K562 (cell line): ENCODE data around the gene SLC9C2. TPM values are rescaled to one million over a fixed set of nuclear protein-coding genes. Genes with fewer than 3 reads are reported as not detected.
A peak's percentile ranks its signal among the peaks of the same experiment; 100 is the strongest.

Source experiments
- BRD4 ChIP-seq: fragments of 200-600 bp; sonication (generic); IDR thresholded peaks from 2 replicates; pipeline ENCODE4 v1.6.1; 2017; ENCODE audit warnings: inconsistent platforms
- CAMTA2 ChIP-seq: fragments of 250-450 bp; sonication (Bioruptor Pico); conservative IDR thresholded peaks from 2 replicates; pipeline ENCODE4 v1.5.1; 2022
- CBFA2T3 ChIP-seq: fragments of 450-650 bp; IDR thresholded peaks from 2 replicates; pipeline ENCODE4 v1.6.1; 2017
- CTBP1 ChIP-seq: fragments of 450-650 bp; IDR thresholded peaks from 2 replicates; pipeline ENCODE4 v1.6.1; 2016; ENCODE audit warnings: borderline replicate concordance
- ELF4 ChIP-seq: fragments of 450-650 bp; formaldehyde crosslinking; IDR thresholded peaks from 2 replicates; pipeline ENCODE4 v1.4.0; 2022; ENCODE audit warnings: missing genetic modification characterization
- EP400 ChIP-seq: fragments of 450-650 bp; IDR thresholded peaks from 2 replicates; pipeline ENCODE4 v1.6.1; 2017; ENCODE audit warnings: antibody characterized with exemption, mild to moderate bottlenecking, moderate library complexity
- FOXM1 ChIP-seq, 2 experiments: fragments of 450-650 bp in 1 of 2; sonication (generic) in 1 of 2; formaldehyde crosslinking in 1 of 2; IDR thresholded peaks; 2 replicates each; pipeline versions ENCODE4 v1.6.1 to v1.9.0; 2017 to 2022; ENCODE audit warnings: low read depth in 2 of 2, mild to moderate bottlenecking in 2 of 2, missing genetic modification reagents in 1 of 2, moderate library complexity in 1 of 2
- MCM5 ChIP-seq: fragments of 450-650 bp; IDR thresholded peaks from 2 replicates; pipeline ENCODE4 v1.6.1; 2016; ENCODE audit warnings: low read depth
- NR4A1 ChIP-seq, 2 experiments: fragments of 250-450 bp in 1 of 2; fragments of 450-650 bp in 1 of 2; sonication (Bioruptor Pico) in 1 of 2; IDR thresholded peaks; 2 replicates each; pipeline versions ENCODE4 v1.4.0 to v1.6.1; 2016 to 2020; ENCODE audit warnings: mild to moderate bottlenecking in 2 of 2, missing compliant biosample characterization in 1 of 2, missing genetic modification characterization in 1 of 2, moderate library complexity in 1 of 2
- PHTF2 ChIP-seq: fragments of 250-450 bp; sonication (Bioruptor Pico); IDR thresholded peaks from 2 replicates; pipeline ENCODE4 v1.5.0; 2021; ENCODE audit warnings: mild to moderate bottlenecking
- PPARD ChIP-seq: fragments of 250-450 bp; sonication (Bioruptor Pico); IDR thresholded peaks from 2 replicates; pipeline ENCODE4 v1.8.0; 2022; ENCODE audit warnings: inconsistent platforms, mild to moderate bottlenecking, moderate library complexity
- RBM14 ChIP-seq: fragments of 200-400 bp; formaldehyde crosslinking; IDR thresholded peaks from 2 replicates; pipeline ENCODE4 v1.6.1; 2018; ENCODE audit warnings: low read depth, mild to moderate bottlenecking, low read length, moderate library complexity, borderline replicate concordance; ENCODE audit not compliant: insufficient read depth
- RBM15 ChIP-seq: fragments of 200-400 bp; formaldehyde crosslinking; IDR thresholded peaks from 2 replicates; pipeline ENCODE4 v1.6.1; 2018; ENCODE audit warnings: mild to moderate bottlenecking, low read length, moderate library complexity; ENCODE audit not compliant: insufficient read depth
- SIN3A ChIP-seq, 2 experiments: fragments of 150-350 bp in 1 of 2; IDR thresholded peaks; 2 replicates each; pipeline ENCODE4 v1.6.1; 2011 to 2016; ENCODE audit warnings: borderline replicate concordance in 2 of 2, low read depth in 2 of 2, low read length in 2 of 2, mild to moderate bottlenecking in 2 of 2, moderate library complexity in 2 of 2; ENCODE audit not compliant: control insufficient read depth in 1 of 2
- SP1 ChIP-seq: sonication (generic); formaldehyde crosslinking; IDR thresholded peaks from 2 replicates; pipeline ENCODE4 v1.8.1; 2022; ENCODE audit warnings: mild to moderate bottlenecking, missing genetic modification reagents
- TAF9B ChIP-seq: fragments of 450-650 bp; IDR thresholded peaks from 2 replicates; pipeline ENCODE4 v1.6.1; 2018; ENCODE audit warnings: mild to moderate bottlenecking; ENCODE audit not compliant: partially characterized antibody
- TBP ChIP-seq: optimal IDR thresholded peaks from 2 replicates; pipeline ENCODE3; 2011; ENCODE audit warnings: low read depth, low read length, improper control_type of control experiment
- WHSC1 ChIP-seq: IDR thresholded peaks from one replicate; pipeline ENCODE4 v1.6.1; 2012; ENCODE audit warnings: low read length, control low read depth, inconsistent platforms
- XRCC3 ChIP-seq: fragments of 450-650 bp; IDR thresholded peaks from 2 replicates; pipeline ENCODE4 v1.6.1; 2017; ENCODE audit warnings: mild to moderate bottlenecking, moderate library complexity
- ZC3H8 ChIP-seq: fragments of 450-650 bp; IDR thresholded peaks from 2 replicates; pipeline ENCODE4 v1.6.1; 2017
- ZEB2 ChIP-seq: fragments of 450-650 bp; IDR thresholded peaks from 2 replicates; pipeline ENCODE4 v1.6.1; 2016
- ZKSCAN3 ChIP-seq: fragments of 250-450 bp; sonication (Bioruptor Pico); IDR thresholded peaks from 2 replicates; pipeline ENCODE4 v1.4.0; 2020
- ZNF143 ChIP-seq: sonication (generic); formaldehyde crosslinking; IDR thresholded peaks from 2 replicates; pipeline ENCODE4 v1.9.0; 2022; ENCODE audit warnings: mild to moderate bottlenecking, missing genetic modification reagents
- ZNF263 ChIP-seq: sonication (generic); formaldehyde crosslinking; IDR thresholded peaks from 2 replicates; pipeline ENCODE4 v1.8.0; 2022; ENCODE audit warnings: mild to moderate bottlenecking, missing genetic modification reagents, borderline replicate concordance
- polyA plus RNA-seq, 8 experiments: library from polyadenylated mRNA; depleted of rRNA in 4 of 8; stranded (reverse) in 5 of 8; unstranded in 3 of 8; fragments of >200 nt; fragmentation: Nextera tagmentation in 2 of 8; fragmentation: Illumina TruSeq in 1 of 8; extraction: Ambion mirVana in 2 of 8; extraction: Trizol in 1 of 8; gene quantifications; 2 replicates each; pipeline versions ENCODE4 v1.2.1 to v1.2.3, GENCODE V29; 2011 to 2014; ENCODE audit warnings: inconsistent platforms in 1 of 8, missing spikeins in 1 of 8
- total RNA-seq, 7 experiments: library from RNA; depleted of rRNA in 6 of 7; stranded (reverse); fragments of >200 nt in 6 of 7; fragmentation: Illumina TruSeq in 2 of 7; extraction: Trizol in 2 of 7; gene quantifications; 2 replicates each; pipeline versions ENCODE4 v1.2.1 to v1.2.3, GENCODE V29; 2011 to 2021; ENCODE audit warnings: low replicate concordance in 1 of 7
- TF ChIP-seq, protein P1 (sequence below): fragments of 250-450 bp; sonication (Bioruptor Pico); IDR thresholded peaks from 2 replicates; pipeline ENCODE4 v1.5.0; 2020; ENCODE audit warnings: mild to moderate bottlenecking
- TF ChIP-seq, protein P2 (sequence below): fragments of 450-650 bp; IDR thresholded peaks from 2 replicates; pipeline ENCODE4 v1.6.1; 2014; ENCODE audit warnings: low read depth, mild to moderate bottlenecking, moderate library complexity, borderline replicate concordance
- TF ChIP-seq, protein P3 (sequence below): sonication (generic); formaldehyde crosslinking; IDR thresholded peaks from 2 replicates; pipeline ENCODE4 v1.9.0; 2022; ENCODE audit warnings: mild to moderate bottlenecking, missing genetic modification reagents

Gene SLC9C2
- total and polyA plus RNA-seq, 9 of the 15 experiments (the other 6 are each of a cell fraction or from before 2014, with no cell fraction given) = 0.11 to 0.22 (median 0.15) TPM; not detected in 5

DNA sequence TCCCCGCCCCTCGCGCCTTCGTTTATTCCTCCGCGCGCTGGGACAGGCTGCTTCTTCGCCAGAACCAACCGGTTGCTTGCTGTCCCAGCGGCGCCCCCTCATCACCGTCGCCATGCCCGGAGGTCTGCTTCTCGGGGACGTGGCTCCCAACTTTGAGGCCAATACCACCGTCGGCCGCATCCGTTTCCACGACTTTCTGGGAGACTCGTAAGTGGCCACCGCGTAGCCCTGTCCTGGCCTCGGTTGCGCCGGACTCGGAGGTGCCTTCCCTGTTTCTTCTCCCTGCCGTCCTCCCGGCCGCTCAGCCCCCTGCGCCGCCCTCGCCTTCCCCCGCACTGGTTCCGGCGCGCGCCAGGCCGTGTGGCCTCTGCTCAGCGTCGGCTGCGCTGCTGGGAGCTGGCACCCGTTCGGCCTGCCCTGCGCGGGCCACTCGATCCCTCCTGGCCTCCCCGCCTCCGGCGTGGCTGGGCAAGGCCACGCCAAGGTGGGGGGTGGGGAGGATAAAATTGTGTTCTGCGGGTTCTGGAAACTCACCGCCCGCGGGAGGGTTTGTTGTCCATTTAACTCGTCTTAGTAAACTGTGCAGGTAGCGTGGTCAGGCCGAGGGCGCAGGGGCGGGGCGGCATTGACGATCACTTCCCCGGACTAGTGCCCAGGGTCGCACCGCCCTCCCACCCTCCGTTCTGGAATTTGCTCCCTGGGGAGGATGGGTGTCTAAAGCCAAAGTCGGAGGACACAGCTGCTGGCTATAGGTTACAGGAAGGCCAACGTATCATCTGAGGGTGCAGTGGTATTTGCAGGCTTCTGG is 125.4 kb downstream of the SLC9C2 start, which contains the start of gene PRDX6 (continued):
- no peak; the same call in 1 of the 2 replicates for TF ChIP-seq ZNF263
- peak; percentile 25; the same call in 1 of the 2 replicates for TF ChIP-seq CTBP1
- TF ChIP-seq EP400 = peak; percentile 93
- no peak for TF ChIP-seq FOXM1 (IDR thresholded peaks at IDR 0.05; ENCODE audit: low read depth)
- TF ChIP-seq FOXM1 (CRISPR knock-in tag; IDR thresholded peaks at IDR 0.05; ENCODE audit: low read depth) = 0 out of 2 replicates have a peak, but pooled peaks have one; percentile 40
- 0 out of 2 replicates have a peak, but pooled peaks have one; percentile 21 for TF ChIP-seq PHTF2 (CRISPR knock-in tag)
- no peak for TF ChIP-seq MCM5
- no peak for TF ChIP-seq ZEB2
- peak; percentile 50; the same call in 1 of the 2 replicates for TF ChIP-seq ZNF143 (CRISPR knock-in tag)
- TF ChIP-seq ZKSCAN3 (CRISPR knock-in tag) = no peak
- peak; percentile 87 for TF ChIP-seq SP1 (CRISPR knock-in tag)
- TF ChIP-seq XRCC3 = no peak
- TF ChIP-seq, protein P1, sequence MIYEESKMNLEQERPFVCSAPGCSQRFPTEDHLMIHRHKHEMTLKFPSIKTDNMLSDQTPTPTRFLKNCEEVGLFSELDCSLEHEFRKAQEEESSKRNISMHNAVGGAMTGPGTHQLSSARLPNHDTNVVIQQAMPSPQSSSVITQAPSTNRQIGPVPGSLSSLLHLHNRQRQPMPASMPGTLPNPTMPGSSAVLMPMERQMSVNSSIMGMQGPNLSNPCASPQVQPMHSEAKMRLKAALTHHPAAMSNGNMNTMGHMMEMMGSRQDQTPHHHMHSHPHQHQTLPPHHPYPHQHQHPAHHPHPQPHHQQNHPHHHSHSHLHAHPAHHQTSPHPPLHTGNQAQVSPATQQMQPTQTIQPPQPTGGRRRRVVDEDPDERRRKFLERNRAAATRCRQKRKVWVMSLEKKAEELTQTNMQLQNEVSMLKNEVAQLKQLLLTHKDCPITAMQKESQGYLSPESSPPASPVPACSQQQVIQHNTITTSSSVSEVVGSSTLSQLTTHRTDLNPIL = no peak
- TF ChIP-seq WHSC1 = no peak
- TF ChIP-seq ELF4 = no peak
- TF ChIP-seq, protein P2, sequence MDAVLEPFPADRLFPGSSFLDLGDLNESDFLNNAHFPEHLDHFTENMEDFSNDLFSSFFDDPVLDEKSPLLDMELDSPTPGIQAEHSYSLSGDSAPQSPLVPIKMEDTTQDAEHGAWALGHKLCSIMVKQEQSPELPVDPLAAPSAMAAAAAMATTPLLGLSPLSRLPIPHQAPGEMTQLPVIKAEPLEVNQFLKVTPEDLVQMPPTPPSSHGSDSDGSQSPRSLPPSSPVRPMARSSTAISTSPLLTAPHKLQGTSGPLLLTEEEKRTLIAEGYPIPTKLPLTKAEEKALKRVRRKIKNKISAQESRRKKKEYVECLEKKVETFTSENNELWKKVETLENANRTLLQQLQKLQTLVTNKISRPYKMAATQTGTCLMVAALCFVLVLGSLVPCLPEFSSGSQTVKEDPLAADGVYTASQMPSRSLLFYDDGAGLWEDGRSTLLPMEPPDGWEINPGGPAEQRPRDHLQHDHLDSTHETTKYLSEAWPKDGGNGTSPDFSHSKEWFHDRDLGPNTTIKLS = peak; percentile 70; the same call in 1 of the 2 replicates
- TF ChIP-seq NR4A1 (CRISPR knock-in tag; IDR thresholded peaks at IDR 0.05) = no peak
- TF ChIP-seq NR4A1 (tag; IDR thresholded peaks at IDR 0.05) = 0 out of 2 replicates have a peak, but pooled peaks have one; percentile 49
- peak; percentile 85 for TF ChIP-seq BRD4
- TF ChIP-seq, protein P3, sequence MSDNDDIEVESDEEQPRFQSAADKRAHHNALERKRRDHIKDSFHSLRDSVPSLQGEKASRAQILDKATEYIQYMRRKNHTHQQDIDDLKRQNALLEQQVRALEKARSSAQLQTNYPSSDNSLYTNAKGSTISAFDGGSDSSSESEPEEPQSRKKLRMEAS (CRISPR knock-in tag) = peak; percentile 84
- TF ChIP-seq CAMTA2 = no peak
- peak; percentile 59 for TF ChIP-seq TAF9B
- 0 out of 2 replicates have a peak, but pooled peaks have one; percentile 2 for TF ChIP-seq CBFA2T3
- peak; percentile 90; the same call in 1 of the 2 replicates for TF ChIP-seq RBM14
- TF ChIP-seq TBP = peak; percentile 94
- peak; percentile 7 to 68; a peak in 2 of 4 replicates for TF ChIP-seq SIN3A (IDR thresholded peaks at IDR 0.05; ENCODE audit: borderline replicate concordance in 2 of 2, control insufficient read depth in 1 of 2, low read depth in 2 of 2, low read length in 2 of 2)
- TF ChIP-seq RBM15 = no peak
- TF ChIP-seq PPARD (CRISPR knock-in tag) = no peak
- TF ChIP-seq ZC3H8 = no peak
